Gastrocnemius medialis (tissue), 4 donors: Measurements from ENCODE around the gene HPCAL1. TPM values are rescaled to one million over a fixed set of nuclear protein-coding genes. Genes with fewer than 3 reads are reported as not detected.

Experiments used
- ATAC-seq, 2 donors: fragments of 150-250 bp; one replicate each; pipeline ENCODE4 v1.9.1; 2016
- DNase-seq, 2 donors: peaks; one replicate each; pipeline ENCODE4 v3.0.0-alpha.2; 2019
- H3K27ac ChIP-seq, 4 donors: fragments of 200-600 bp; sonication (generic); 1 replicate in 1 of 4; 2 replicates in 3 of 4; pipeline ENCODE4 v1.5.1; 2016 to 2018; ENCODE audit warnings: mild to moderate bottlenecking in 2 of 4, moderate library complexity in 1 of 4
- H3K27me3 ChIP-seq, 3 donors: fragments of 200-600 bp; sonication (generic) in 2 of 3; 1 replicate in 1 of 3; 2 replicates in 2 of 3; pipeline versions ENCODE4 v1.5.1 to v1.6.0; 2016 to 2019; ENCODE audit warnings: mild to moderate bottlenecking in 1 of 3, moderate library complexity in 1 of 3
- H3K36me3 ChIP-seq, 2 donors: fragments of 200-600 bp; sonication (generic) in 1 of 2; one replicate each; pipeline ENCODE4 v1.5.1; 2017 to 2018
- H3K4me1 ChIP-seq, 2 donors: fragments of 200-600 bp; sonication (generic) in 1 of 2; one replicate each; pipeline ENCODE4 v1.5.1; 2016 to 2017; ENCODE audit warnings: mild to moderate bottlenecking in 2 of 2
- H3K4me3 ChIP-seq, 4 donors: fragments of 200-600 bp; sonication (generic) in 3 of 4; 1 replicate in 1 of 4; 2 replicates in 3 of 4; pipeline ENCODE4 v1.5.1; 2016 to 2019; ENCODE audit warnings: mild to moderate bottlenecking in 2 of 4
- H3K9me3 ChIP-seq, 3 donors: fragments of 200-600 bp; sonication (generic) in 2 of 3; 1 replicate in 1 of 3; 2 replicates in 2 of 3; pipeline ENCODE4 v1.5.1; 2016 to 2019
- POLR2A ChIP-seq, 2 donors: fragments of 450-650 bp; IDR thresholded peaks; one replicate each; pipeline ENCODE4 v1.6.1; 2017; ENCODE audit warnings: antibody characterized with exemption in 2 of 2, mild to moderate bottlenecking in 2 of 2, moderate library complexity in 2 of 2
- in situ Hi-C, 4 donors: fragments of 200-750 bp; cut with MboI; loops; one replicate each; pipeline versions ENCODE4 v1.15.0 to v1.8.0; 2017; ENCODE audit warnings: low sequenced_read_pairs in 4 of 4
- intact Hi-C: fragments of 100-400 bp; cut with DNase I; formaldehyde crosslinking; loops from one replicate; pipeline ENCODE4 v1.15.1; 2023; ENCODE audit warnings: low total_unique reads
- total RNA-seq, 4 donors: library from RNA; depleted of rRNA; stranded (reverse); fragments of >200 nt; gene quantifications; one replicate each; pipeline versions ENCODE4 v1.1.0 to v1.2.3, GENCODE V29; 2016
- TF ChIP-seq, protein P1 (sequence below), 5 experiments: fragments of 450-650 bp in 3 of 5; fragments of 200-600 bp in 2 of 5; sonication (generic) in 2 of 5; IDR thresholded peaks in 4 of 5; conservative IDR thresholded peaks in 1 of 5; 1 replicate in 4 of 5; 2 replicates in 1 of 5; pipeline ENCODE4 v1.5.1; 2016 to 2019; ENCODE audit warnings: antibody characterized with exemption in 5 of 5, mild to moderate bottlenecking in 3 of 5, moderate library complexity in 3 of 5

Gene HPCAL1
- total RNA-seq, 4 donors from 2014 or later = 29.0 to 45.5 (median 34.5) TPM

DNA sequence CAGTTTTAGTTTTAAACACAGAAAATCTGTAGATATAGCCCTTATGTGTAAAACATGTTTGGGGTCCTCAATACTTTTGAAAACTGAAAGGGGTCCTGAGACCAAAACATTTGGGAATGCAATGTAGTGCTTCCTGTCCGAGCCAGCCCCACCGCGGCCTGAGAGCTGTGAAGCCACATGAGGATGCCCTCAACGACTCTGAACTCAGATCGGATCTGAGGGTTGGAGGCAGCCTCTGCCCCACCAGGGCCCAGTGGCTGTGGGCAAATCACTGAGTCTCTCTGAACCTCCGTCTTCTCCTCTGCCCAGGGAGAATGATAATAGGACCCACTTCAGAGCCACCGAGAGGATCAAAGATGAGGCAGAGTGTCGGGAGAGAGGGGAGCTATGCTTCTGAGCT lies 33.4 kb upstream of the HPCAL1 start:
- H3K4me3 ChIP-seq = no peak overlapping the region
- H3K27ac ChIP-seq = no peak overlapping the region
- no peaks in the 10 kb centered on the region for H3K36me3 ChIP-seq
- DNase-seq = no peak
- ATAC-seq = no peak
- no peaks in the 10 kb centered on the region for H3K9me3 ChIP-seq
- TF ChIP-seq, protein P1, sequence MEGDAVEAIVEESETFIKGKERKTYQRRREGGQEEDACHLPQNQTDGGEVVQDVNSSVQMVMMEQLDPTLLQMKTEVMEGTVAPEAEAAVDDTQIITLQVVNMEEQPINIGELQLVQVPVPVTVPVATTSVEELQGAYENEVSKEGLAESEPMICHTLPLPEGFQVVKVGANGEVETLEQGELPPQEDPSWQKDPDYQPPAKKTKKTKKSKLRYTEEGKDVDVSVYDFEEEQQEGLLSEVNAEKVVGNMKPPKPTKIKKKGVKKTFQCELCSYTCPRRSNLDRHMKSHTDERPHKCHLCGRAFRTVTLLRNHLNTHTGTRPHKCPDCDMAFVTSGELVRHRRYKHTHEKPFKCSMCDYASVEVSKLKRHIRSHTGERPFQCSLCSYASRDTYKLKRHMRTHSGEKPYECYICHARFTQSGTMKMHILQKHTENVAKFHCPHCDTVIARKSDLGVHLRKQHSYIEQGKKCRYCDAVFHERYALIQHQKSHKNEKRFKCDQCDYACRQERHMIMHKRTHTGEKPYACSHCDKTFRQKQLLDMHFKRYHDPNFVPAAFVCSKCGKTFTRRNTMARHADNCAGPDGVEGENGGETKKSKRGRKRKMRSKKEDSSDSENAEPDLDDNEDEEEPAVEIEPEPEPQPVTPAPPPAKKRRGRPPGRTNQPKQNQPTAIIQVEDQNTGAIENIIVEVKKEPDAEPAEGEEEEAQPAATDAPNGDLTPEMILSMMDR (IDR thresholded peaks at IDR 0.05 in 4 of 5, conservative IDR thresholded peaks at IDR 0.05 in 1 of 5) = no peak
- TF ChIP-seq POLR2A (IDR thresholded peaks at IDR 0.05) = no peak
- in situ Hi-C loops = no loop called here
- H3K27me3 ChIP-seq = no peaks in the 10 kb centered on the region
- H3K4me1 ChIP-seq = peaks cover 0 to 8% of the 10 kb centered on the region in 2 donors
- intact Hi-C loops = no loop called here

DNA sequence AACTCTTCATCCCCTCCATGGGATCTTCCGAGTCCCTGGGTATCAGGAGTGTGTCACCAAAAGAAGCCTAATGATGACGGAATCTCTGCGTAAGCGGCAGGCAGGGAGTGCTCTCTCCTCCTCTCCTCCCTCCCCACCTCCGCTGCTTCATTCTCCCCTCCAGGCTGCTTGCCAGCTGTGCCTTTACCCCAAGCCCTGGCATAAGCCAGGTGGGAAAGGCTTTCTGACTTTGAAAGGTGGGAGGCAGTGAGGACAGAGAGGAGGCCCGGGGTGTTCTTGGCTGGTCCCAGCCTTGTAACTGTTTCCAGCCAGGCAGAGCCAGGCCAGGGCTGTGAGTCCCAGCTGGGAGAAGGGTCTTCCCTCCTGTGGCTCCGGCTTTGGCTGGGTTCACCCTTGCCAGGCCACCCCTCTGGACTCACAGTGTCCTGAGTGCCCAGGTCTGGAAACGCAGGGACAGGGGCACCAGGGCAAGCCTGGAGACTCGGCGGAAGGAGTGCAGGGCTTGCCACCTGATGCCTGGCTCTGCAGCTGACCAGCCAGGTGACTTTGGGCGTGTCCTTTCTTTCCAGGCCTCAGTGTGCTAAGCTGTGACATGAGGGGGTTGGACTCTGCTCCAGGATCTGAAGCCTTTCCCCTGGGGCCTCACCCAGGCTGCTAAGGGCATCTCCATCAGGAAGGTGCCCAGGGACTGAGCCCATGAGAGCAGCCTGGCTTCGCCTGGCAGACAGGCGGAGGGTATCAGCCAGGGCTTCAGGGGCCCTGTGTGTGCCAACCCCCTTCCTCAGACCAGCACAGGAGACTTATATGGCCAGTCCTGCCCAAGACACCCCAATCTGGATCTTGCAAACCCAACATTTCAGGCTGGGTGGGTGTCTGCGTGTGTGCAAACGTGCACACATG lies 32.7 kb upstream of the HPCAL1 start:
- in situ Hi-C loops (no loop called here), intact Hi-C loops (loop anchor here (1.0 kb wide), 1 partner anchor 139 kb away; no protein-coding TSS in a partner anchor)
- no peak for ATAC-seq
- Histone ChIP-seq H3K36me3 (no peaks in the 10 kb centered on the region), H3K27ac (no peak overlapping the region), H3K9me3 (no peaks in the 10 kb centered on the region), H3K27me3 (no peaks in the 10 kb centered on the region), H3K4me1 (peaks cover 0 to 8% of the 10 kb centered on the region in 2 donors), H3K4me3 (no peak overlapping the region)
- peak in 1 of 2 donors; percentile 8 for DNase-seq
- TF ChIP-seq, protein P1 (IDR thresholded peaks at IDR 0.05 in 4 of 5, conservative IDR thresholded peaks at IDR 0.05 in 1 of 5) = no peak
- no peak for TF ChIP-seq POLR2A (IDR thresholded peaks at IDR 0.05)

DNA sequence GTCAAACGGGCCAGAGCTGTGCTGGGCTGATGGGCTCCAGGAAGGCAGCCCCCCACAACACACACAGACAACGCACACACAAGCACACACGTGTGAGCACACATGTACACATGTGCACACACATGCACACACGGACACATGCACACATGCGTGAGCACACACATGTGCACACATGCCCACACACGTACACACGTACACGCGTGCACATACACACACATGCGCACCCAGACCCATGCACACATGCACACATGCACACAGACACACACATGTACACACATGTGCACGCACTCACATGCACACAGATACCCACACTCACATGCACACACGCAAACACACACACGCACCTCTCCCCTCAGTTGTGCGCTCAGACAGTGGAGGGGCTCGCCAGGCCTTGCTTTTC lies 31.2 kb upstream of the HPCAL1 start:
- no peaks in the 10 kb centered on the region for H3K27me3 ChIP-seq
- in situ Hi-C loops (no loop called here), intact Hi-C loops (no loop called here)
- H3K36me3 ChIP-seq = no peaks in the 10 kb centered on the region
- H3K9me3 ChIP-seq = no peaks in the 10 kb centered on the region
- TF ChIP-seq, protein P1 (IDR thresholded peaks at IDR 0.05 in 4 of 5, conservative IDR thresholded peaks at IDR 0.05 in 1 of 5) = no peak
- TF ChIP-seq POLR2A (IDR thresholded peaks at IDR 0.05) = no peak
- DNase-seq = peak in 1 of 2 donors; percentile 7
- no peak overlapping the region for H3K27ac ChIP-seq
- no peak overlapping the region for H3K4me3 ChIP-seq
- H3K4me1 ChIP-seq = peaks cover 0 to 8% of the 10 kb centered on the region in 2 donors
- ATAC-seq = no peak

DNA sequence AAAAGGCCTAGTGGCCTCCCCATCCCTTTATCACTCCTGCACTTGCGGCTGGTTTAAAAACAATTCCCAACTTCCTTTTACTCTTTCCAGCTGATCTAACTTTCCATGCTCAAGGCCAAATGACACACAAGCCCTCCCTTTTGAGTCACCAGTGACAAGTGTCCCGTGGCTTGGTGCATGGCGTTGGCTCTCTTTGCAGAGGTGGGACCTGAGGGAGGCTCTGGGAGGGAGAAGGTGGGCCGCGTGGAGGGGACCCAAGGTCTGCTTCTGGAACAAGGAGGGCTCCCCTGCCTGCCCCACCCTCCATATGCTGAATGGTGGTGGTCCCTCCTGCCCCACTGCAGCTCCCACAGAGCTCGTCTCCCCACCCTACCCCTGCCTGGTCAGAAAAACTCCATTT lies 30.8 kb upstream of the HPCAL1 start:
- no peaks in the 10 kb centered on the region for H3K9me3 ChIP-seq
- ATAC-seq = no peak
- no peak overlapping the region for H3K4me3 ChIP-seq
- in situ Hi-C loops (no loop called here), intact Hi-C loops (no loop called here)
- no peak overlapping the region for H3K27ac ChIP-seq
- no peaks in the 10 kb centered on the region for H3K27me3 ChIP-seq
- no peaks in the 10 kb centered on the region for H3K36me3 ChIP-seq
- peak in 1 of 2 donors; percentile 8 for DNase-seq
- TF ChIP-seq, protein P1 (IDR thresholded peaks at IDR 0.05 in 4 of 5, conservative IDR thresholded peaks at IDR 0.05 in 1 of 5) = no peak
- no peak for TF ChIP-seq POLR2A (IDR thresholded peaks at IDR 0.05)
- H3K4me1 ChIP-seq = peaks cover 0 to 8% of the 10 kb centered on the region in 2 donors
